K562 (cell line): ENCODE results near the gene TACC3. TPM values are rescaled to one million over a fixed set of nuclear protein-coding genes. Genes with fewer than 3 reads are reported as not detected.
A peak's percentile ranks its signal among the peaks of the same experiment; 100 is the strongest.

Experiments used
- CBX1 ChIP-seq: sonication (generic); IDR thresholded peaks from 2 replicates; pipeline ENCODE4 v1.6.1; 2016; ENCODE audit warnings: antibody characterized with exemption, low read depth, mild to moderate bottlenecking
- CHAMP1 ChIP-seq: fragments of 450-650 bp; IDR thresholded peaks from 2 replicates; pipeline ENCODE4 v1.6.1; 2016; ENCODE audit warnings: mild to moderate bottlenecking
- DEAF1 ChIP-seq: fragments of 450-650 bp; formaldehyde crosslinking; IDR thresholded peaks from 2 replicates; pipeline ENCODE4 v1.4.0; 2020; ENCODE audit warnings: mild to moderate bottlenecking, moderate library complexity
- KHSRP ChIP-seq: fragments of 450-650 bp; IDR thresholded peaks from 2 replicates; pipeline ENCODE4 v1.6.1; 2017
- PKNOX1 ChIP-seq: fragments of 450-650 bp; IDR thresholded peaks from 2 replicates; pipeline ENCODE4 v1.6.1; 2016
- YY1 ChIP-seq, 3 experiments: IDR thresholded peaks; 2 replicates each; pipeline ENCODE4 v1.6.1; 2011; ENCODE audit warnings: low read length in 2 of 3, mild to moderate bottlenecking in 2 of 3, moderate library complexity in 2 of 3, borderline replicate concordance in 1 of 3, control low read depth in 1 of 3, low read depth in 1 of 3; ENCODE audit not compliant: insufficient read depth in 3 of 3, insufficient replicate concordance in 2 of 3, control insufficient read depth in 1 of 3, insufficient read length in 1 of 3; ENCODE audit errors: extremely low read depth in 1 of 3
- ZBTB17 ChIP-seq: fragments of 450-650 bp; formaldehyde crosslinking; IDR thresholded peaks from 2 replicates; pipeline ENCODE4 v1.4.0; 2020; ENCODE audit warnings: mild to moderate bottlenecking
- ZNF175 ChIP-seq: fragments of 200-800 bp; sonication (Bioruptor generic); IDR thresholded peaks from 2 replicates; pipeline ENCODE4 v1.6.1; 2016; ENCODE audit warnings: low read depth, mild to moderate bottlenecking, missing genetic modification characterization, missing compliant biosample characterization
- polyA plus RNA-seq, 8 experiments: library from polyadenylated mRNA; depleted of rRNA in 4 of 8; stranded (reverse) in 5 of 8; unstranded in 3 of 8; fragments of >200 nt; fragmentation: Nextera tagmentation in 2 of 8; fragmentation: Illumina TruSeq in 1 of 8; extraction: Ambion mirVana in 2 of 8; extraction: Trizol in 1 of 8; gene quantifications; 2 replicates each; pipeline versions ENCODE4 v1.2.1 to v1.2.3, GENCODE V29; 2011 to 2014; ENCODE audit warnings: inconsistent platforms in 1 of 8, missing spikeins in 1 of 8
- total RNA-seq, 7 experiments: library from RNA; depleted of rRNA in 6 of 7; stranded (reverse); fragments of >200 nt in 6 of 7; fragmentation: Illumina TruSeq in 2 of 7; extraction: Trizol in 2 of 7; gene quantifications; 2 replicates each; pipeline versions ENCODE4 v1.2.1 to v1.2.3, GENCODE V29; 2011 to 2021; ENCODE audit warnings: low replicate concordance in 1 of 7
- TF ChIP-seq, protein P1 (sequence below): sonication (generic); formaldehyde crosslinking; IDR thresholded peaks from 2 replicates; pipeline ENCODE4 v1.8.0; 2022; ENCODE audit warnings: mild to moderate bottlenecking, missing genetic modification reagents

The TACC3 gene
- total and polyA plus RNA-seq, 9 of the 15 experiments (the other 6 are each of a cell fraction or from before 2014, with no cell fraction given), result 1.9 to 122 (median 55.6) TPM

- TF ChIP-seq YY1 (IDR thresholded peaks at IDR 0.05; ENCODE audit: borderline replicate concordance in 1 of 3, control insufficient read depth in 1 of 3, extremely low read depth in 1 of 3, insufficient read depth in 3 of 3, insufficient read length in 1 of 3, insufficient replicate concordance in 2 of 3, low read depth in 1 of 3, low read length in 2 of 3) (peak in 2 of 3 experiments; percentile 16 to 25), DEAF1 (CRISPR knock-in tag) (no peak), CHAMP1 (no peak), CBX1 (no peak), ZNF175 (CRISPR knock-in tag) (no peak), PKNOX1 (no peak), ZBTB17 (CRISPR knock-in tag) (no peak), KHSRP (no peak)
- TF ChIP-seq, protein P1, sequence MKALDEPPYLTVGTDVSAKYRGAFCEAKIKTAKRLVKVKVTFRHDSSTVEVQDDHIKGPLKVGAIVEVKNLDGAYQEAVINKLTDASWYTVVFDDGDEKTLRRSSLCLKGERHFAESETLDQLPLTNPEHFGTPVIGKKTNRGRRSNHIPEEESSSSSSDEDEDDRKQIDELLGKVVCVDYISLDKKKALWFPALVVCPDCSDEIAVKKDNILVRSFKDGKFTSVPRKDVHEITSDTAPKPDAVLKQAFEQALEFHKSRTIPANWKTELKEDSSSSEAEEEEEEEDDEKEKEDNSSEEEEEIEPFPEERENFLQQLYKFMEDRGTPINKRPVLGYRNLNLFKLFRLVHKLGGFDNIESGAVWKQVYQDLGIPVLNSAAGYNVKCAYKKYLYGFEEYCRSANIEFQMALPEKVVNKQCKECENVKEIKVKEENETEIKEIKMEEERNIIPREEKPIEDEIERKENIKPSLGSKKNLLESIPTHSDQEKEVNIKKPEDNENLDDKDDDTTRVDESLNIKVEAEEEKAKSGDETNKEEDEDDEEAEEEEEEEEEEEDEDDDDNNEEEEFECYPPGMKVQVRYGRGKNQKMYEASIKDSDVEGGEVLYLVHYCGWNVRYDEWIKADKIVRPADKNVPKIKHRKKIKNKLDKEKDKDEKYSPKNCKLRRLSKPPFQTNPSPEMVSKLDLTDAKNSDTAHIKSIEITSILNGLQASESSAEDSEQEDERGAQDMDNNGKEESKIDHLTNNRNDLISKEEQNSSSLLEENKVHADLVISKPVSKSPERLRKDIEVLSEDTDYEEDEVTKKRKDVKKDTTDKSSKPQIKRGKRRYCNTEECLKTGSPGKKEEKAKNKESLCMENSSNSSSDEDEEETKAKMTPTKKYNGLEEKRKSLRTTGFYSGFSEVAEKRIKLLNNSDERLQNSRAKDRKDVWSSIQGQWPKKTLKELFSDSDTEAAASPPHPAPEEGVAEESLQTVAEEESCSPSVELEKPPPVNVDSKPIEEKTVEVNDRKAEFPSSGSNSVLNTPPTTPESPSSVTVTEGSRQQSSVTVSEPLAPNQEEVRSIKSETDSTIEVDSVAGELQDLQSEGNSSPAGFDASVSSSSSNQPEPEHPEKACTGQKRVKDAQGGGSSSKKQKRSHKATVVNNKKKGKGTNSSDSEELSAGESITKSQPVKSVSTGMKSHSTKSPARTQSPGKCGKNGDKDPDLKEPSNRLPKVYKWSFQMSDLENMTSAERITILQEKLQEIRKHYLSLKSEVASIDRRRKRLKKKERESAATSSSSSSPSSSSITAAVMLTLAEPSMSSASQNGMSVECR (CRISPR knock-in tag), result peak; percentile 94
These were observed 8.9 kb upstream of the TACC3 start, which contains the start of gene SLBP (continued) for GRCh38 chr4:1712216-1713002.
